Ramos (cell line): ENCODE measurements around the gene EPN2.
"Not testable (repeated sequence)": the region's sequence is repeated elsewhere in the genome, so short reads cannot be mapped to it uniquely, and the experiment has no call there.

Experiments
- in situ Hi-C: fragments of 300-500 bp; cut with MboI; formaldehyde crosslinking; loops from one replicate; pipeline ENCODE4 v1.14.3; 2022; ENCODE audit warnings: low sequenced_read_pairs; ENCODE audit not compliant: unreplicated experiment

EPN2 gene

GRCh38 chr17:19264268-19264667 is 27.1 kb downstream of the EPN2 start:
- in situ Hi-C loops: no loop called here

GRCh38 chr17:19264681-19265080 is 27.5 kb downstream of the EPN2 start:
- in situ Hi-C loops: no loop called here

DNA sequence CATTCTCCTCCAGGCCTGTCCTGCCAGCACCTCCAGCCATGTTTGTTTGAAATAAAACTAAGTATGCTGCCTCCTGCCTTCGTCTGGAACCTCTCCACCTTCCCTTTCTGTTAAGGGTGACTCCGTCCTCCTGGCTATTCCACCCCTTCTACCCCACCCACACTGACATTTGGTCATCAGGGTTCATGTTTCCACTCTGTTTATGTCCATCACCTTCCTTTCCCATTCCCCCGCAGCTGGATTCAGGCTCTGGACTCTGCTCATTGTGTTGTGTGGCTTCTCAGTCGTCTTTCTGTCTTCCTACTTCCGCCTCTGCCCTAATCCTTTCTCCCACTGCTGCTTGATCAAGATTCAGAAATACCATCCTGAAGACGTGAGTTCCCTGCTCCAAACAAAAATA is 28.6 kb downstream of the EPN2 start:
- in situ Hi-C loops: no loop called here

DNA sequence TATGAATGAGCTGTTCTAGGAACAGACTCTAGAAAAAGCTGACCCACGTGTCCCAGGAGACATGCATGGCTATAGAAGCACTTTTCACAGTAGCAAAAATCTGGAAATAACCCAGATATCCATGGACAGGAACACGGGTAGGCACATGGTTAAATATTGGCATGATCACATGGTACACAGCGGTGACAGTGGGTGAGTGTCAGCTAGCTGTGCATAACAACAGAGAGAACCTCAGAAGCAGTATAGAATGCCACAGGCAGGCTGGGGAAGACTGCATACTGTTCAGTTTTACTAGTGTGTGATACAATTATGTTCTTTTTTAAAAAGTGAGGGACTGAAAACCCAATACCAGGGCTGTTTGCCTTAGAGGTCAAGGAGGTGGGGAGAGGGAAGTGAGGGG is 31.4 kb downstream of the EPN2 start:
- in situ Hi-C loops: no loop called here

- in situ Hi-C loops: no loop called here
Measured at GRCh38 chr17:19269106-19269505, 31.9 kb downstream of the EPN2 start.

GRCh38 chr17:19269641-19270040 is 32.5 kb downstream of the EPN2 start:
- in situ Hi-C loops: no loop called here

DNA sequence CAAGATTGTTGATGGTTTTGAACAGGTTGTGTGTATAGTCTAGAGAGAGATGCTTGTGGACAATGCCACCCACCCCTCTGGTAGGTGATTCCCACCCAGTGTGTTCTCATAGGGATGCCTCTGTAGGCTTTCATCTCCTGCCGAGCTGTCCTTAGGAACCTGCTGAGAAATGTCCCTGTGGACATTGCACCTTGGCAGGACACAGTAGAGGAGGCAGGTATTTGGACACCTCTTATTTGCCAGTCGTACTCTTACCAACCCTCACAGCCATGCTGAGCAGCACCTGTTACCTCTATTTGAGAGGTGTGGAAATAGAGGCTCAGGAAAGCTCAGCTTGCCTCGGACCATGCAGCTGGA is 33.2 kb downstream of the EPN2 start:
- in situ Hi-C loops: no loop called here

DNA sequence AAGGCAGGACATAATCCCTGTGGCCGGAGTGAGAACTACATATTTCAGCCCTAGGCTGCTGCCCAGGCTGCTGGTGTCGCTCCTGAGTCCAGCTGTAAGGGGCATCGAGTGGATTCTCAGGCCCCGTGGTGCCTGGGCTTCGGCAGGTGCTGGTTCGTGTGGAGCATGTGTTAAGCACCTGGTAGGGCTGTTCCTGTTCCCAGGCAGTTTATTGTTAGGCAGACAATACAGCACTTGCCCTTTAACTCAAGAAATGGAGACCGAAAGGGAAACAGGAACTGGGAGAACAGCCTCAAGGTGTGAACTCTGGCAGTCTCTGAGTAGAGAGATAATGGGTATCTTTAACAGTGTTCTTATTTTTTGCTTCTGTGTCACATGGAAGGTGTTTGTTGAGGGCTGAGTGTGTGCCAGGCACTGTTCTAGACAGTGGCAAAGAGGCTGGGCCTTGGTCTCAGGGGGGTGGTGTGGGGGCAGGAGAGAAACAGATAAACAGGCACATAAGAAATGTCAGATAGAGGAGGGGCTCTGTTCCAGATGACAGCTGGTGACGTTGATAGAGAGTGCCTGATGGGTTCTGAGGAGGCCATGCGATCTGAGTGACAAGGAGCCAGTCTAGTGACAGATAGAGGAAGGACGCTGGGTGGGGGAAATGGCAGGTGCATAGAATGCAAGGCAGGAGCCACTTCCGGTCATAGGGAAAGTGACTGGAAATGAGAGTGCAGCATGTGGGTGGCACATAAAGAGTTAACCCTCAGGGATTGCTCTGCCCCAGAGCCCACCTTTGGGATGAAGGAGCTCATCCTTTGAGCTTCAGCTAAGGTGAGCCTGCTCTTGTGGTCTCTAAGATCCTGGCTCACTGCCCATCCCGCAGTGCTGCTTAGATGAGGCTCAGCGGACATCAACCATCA is 33.8 kb downstream of the EPN2 start:
- in situ Hi-C loops: no loop called here

DNA sequence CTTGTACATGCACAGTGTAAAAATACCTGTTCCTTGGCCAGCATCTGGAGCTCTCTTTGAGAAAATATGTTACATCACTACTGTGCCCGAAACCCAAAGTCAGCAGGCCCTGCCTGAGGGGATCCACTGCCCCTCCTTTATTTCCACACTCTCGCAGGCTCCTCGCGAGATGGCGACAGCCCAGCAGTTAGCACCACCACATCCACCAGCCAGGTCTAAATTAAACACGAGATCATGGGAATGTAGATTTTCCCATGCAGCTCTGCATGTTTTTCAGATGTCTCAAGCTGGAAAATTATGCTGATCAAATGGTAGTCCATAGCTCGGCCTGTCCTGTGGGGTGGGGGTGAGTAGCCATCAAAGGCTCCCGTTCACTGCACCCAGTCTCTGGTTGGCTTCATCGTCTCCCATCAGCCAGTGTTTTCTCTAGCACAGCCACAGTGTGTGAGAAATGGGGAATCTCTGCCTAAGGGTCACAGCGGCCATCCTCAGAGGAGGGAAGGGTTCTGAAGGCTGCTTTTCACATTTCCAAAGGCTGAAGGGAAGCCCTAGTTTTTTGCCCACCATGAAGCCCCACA is 34.7 kb downstream of the EPN2 start:
- in situ Hi-C loops: no loop called here

DNA sequence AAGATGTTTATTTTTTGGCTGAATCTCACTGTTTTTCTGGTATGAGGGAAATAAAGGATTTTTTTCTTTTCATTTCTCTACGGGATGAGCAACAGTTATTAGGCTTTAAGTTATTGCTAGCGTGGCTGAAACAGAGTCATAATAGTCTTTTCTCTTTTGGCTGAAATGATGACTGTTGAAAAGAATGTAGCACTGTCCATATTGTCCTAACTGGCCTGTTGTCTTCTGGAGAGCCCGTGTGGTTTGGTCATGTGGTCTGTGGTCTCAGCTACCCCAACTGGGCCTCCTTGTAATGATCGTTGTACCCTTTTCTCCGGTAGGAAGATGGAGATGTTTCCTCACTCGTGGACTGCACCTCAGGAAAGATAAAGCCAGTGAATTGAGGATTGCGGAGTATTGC is 36.6 kb downstream of the EPN2 start:
- in situ Hi-C loops: no loop called here

- in situ Hi-C loops: no loop called here
Measured at GRCh38 chr17:19274893-19275292, 37.7 kb downstream of the EPN2 start.

DNA sequence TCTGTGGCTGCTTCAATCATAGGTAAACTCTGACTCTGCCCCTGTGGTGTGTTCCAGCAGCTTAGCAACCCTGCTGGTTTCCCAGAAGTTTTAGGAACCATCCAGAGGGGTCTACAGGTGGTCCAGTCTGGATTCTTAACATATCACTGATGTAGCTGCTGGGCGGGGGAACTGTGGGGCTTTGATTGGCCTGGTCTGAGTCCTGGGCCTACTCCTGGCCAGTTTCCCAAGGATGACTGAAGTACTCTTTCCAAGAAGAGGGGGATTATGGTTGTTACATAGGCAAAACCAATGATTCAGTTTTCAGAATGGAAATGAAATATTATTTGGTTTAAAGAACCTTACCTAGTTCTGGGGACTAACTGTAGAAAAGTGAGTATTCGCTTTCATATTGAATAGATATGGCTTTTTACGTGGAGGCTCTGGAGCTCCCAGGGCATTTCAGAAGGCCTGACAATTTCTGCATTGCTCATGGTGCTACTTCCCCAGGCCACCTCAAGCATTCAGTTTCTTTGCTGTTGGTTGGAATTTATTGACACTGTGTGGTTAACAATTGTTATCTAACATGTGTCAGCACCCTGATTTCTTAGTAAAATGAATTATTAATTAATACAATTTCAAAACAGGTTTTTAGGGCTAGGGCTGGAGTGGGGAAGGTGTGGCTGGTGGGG is 38.4 kb downstream of the EPN2 start:
- in situ Hi-C loops: no loop called here

DNA sequence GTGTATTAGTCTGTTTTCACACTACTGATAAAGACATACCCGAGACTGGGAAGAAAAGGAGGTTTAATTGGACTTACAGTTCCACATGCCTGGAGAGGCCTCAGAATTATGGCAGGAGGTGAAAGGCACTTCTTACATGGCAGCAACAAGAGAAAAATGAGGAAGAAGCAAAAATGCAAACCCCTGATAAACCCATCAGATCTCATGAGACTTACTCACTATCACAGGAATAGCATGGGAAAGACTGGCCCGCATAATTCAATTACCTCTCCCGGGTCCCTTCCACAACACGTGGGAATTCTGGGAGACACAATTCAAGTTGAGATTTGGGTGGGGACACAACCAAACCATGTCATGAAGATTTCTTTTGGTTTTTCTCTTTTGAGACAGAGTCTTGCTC is 41.1 kb downstream of the EPN2 start:
- in situ Hi-C loops: not testable (repeated sequence)

- in situ Hi-C loops: no loop called here
Measured at GRCh38 chr17:19278729-19279128, 41.6 kb downstream of the EPN2 start.

DNA sequence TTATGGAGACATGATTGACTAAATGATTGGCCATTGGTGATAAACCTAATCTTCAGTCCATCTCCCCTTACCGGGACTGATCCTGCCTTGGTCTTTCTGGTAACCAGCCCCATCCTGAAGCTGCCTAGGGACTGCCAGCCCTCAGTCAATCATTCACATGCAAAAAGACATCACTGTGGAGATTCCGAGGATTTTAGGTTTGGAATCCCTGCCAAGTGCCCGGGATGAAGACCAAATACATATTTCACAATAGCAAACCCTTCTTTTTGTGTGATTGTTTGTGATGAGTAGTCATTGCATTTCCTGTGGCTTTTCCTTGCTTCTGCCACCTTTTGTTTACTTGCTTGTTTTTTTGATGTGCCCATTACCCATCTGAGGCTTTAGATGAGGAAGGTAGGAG is 44.0 kb downstream of the EPN2 start:
- in situ Hi-C loops: no loop called here

DNA sequence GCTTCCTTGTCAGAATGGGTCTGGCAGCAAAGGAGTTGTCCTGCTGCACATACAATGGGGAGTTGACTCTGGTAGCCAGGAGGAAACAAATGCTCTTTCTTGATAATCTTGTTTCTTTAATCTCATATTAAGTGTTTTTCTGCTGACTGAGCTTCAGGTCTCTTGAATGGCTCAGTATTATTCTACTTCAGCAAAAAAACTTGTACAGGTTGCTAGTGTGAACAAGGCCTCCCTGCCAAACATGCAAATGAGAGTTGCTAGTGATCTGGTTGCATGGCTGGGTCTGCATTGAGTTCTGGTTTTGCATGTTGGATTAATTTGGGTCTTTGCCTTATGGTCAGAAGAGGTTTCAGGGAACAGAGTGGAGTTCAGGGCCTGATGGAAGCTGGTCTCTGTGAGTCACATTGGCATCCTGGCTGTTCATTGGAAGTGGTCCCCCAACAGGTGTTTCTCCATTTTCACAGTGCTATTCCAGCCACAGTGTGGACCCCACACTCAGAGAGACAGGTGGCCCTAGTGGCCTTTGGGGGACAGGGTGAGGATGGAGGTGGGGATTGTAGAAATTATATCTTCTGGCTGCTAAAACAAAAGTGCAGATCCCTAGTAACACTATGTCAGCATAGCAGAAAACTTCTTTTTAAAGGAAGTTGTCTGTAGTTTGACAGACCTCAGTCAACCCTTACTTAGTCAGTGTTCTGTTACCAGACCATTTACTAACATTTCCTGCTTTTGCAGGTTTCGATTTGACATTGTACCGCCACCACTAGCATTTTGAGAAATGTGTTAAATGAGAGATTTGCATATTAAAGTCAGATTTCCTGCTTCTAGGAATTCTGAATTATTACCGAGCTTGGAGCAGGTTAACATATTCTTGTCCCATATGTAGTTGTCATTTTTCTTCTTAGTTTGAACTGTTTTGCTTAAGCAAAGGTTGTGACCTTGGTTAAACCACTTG is 47.1 kb downstream of the EPN2 start:
- in situ Hi-C loops: no loop called here

- in situ Hi-C loops: no loop called here
Measured at GRCh38 chr17:19285213-19285900, 48.2 kb downstream of the EPN2 start.

DNA sequence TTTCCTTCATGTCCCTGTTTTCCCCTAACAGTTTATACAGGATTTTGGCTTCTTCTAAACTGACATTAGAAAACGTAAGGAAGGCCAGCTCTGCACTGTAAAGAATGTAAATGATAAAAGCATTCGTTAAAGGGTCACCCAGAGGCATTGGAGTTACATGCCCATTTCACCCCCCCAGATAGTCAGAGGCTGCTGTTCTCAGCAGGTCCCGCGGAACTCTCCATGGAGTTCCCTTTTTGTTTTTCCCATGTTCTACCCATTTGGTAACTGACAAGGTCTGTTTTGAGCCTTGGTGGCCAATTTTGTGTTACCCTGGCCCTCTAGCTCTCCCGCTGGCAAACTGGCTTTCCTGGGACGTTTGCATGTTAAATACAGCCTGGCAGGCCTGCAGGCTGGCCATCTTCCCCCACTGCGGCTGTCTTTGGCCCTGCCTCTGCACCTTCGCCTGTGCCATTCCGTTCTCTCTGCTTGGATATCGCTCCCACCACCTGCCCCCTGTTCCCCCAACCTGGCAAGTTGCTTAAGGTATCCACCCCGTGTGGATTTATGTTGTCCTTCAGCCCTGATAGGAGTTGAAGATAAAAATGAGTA is 49.7 kb downstream of the EPN2 start:
- in situ Hi-C loops: no loop called here

DNA sequence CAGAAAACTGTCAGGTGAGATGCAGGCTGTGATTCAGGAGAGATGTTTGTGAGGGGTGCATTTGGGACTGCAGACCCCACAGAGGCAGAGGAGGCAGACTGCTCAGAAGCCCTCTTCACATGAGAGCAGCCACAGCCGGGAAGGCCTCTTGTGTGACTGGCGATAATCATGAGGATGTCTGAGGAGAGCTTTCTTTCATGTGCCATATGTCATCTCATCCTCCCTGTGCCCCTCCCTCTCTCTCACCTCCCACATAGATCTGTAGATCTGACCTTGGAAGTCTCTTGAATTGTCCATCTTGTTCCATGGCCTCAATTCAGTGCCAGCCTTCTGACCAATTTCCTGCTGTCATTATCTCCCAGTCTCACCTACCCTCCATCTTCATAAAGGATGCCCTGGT is 50.5 kb downstream of the EPN2 start:
- in situ Hi-C loops: no loop called here
